ENCODE results near the gene SH3RF3.

Gene SH3RF3

GRCh38 chr2:109442715-109443319, 313.8 kb downstream of the SH3RF3 start:
- no peak for DNase-seq

DNA sequence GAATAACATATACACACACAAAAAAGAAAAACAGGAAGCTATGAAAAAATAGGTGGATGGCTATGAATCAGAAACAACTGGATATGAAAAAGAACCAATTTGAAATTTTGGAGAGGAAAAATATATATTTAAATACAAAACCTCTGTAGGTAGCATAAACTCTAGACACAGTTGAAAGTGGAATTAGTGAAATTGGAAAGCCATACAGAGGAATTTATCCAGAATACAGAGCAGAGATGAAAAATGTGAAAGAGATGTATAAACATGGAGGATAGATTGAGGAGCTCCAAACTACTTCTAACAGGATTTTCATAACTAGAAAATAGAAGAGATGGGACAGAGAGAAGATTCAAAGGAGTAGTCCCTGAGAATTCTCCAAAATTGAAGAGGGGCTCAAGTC, 315.9 kb downstream of the SH3RF3 start:
- DNase-seq = no peak

GRCh38 chr2:109446278-109447131, 317.5 kb downstream of the SH3RF3 start:
- no peak for DNase-seq

DNA sequence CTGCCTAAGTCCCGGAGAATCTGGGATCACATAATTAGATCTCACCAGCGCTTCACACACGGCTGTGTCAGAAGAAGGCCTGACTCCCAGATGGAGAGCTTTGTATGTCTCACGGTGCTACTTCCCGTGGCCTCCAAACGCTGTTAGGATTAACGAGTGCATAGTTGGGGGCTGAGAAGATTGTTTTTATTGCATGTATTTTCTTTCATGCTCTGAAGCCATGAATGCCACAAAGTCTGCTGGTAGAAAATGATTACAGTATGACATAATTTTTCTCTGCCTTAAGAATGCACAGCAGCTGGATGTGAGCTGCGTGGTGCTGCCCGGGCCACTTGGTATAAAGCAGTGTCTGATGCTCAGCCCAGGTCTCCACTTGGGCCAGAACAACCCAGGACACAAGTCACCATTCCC, 318.3 kb downstream of the SH3RF3 start:
- no peak for DNase-seq

DNA sequence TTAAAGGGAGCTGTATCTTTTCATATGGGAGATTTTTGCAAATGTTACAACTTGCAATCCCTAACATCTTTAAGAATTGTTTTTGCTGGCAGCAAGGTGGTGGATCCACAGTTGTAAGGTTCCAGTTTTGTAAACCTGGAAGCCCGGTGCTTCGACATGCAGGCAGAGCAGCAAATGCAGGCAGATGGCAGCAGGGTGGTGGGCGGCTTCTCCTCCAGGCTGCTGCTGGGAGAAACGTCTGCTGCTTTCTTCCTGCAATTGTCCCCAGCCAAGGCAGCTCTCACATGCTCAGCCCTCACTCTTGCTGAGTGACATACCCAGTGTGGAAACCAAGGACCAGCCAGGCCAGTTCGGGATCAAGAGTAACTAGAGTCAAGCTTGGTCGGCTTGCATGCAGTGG, 318.8 kb downstream of the SH3RF3 start:
- peak in 1 of 2 experiments; percentile 28 for DNase-seq

DNA sequence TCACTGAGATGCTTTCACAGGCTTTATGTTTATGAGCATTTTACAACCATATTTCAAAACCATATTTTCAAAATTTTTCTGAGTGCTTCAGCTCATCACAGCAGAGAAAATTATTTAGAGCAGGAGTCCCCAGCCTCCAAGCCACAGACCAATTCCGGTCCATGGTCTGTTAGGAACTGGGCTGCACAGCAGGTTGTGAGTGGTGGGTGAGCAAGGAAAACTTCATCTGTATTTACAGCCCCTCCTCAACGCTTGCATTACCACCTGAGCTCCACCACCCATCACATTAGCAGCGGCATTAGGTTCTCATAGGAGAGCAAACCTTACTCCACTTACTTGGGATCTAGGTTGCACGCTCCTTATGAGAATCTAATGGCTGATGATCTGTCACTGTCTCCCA, 319.2 kb downstream of the SH3RF3 start:
- DNase-seq = no peak

DNA sequence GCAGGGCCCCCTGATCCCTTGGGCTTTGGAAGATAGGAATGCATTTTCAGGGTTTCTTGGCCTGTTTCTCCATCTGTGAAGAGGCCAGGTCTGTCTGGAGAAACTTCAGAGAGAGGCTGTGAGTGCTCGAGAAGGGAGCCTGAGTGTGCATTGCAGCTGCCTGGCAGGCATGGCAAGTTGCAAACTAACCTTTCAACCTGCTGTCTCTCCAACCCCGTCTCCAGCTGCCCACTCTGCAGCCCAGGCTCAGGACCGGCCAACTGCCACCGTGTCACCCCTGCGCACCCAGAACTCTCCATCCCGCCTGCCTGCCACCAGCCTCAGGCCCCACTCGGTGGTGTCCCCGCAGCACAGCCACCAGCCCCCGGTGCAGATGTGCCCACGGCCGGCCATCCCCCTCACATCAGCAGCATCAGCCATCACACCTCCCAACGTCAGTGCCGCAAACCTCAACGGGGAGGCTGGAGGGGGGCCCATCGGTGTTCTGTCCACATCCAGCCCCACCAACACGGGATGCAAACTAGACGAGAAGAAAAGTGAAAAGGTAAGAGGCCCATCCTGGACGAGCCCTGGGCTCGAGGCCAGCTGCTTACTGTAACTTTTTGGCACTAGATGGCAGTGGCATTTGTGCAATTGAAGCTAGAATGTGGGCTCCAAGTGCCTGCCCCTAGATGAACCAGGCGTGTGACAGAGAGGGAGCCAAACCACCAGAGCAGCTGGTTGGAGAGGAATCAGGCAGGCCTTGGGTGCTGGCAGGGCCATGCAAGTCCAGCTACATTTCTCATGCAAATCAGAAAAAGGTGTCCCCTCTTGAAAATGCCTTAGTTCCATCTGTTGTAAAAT, 320.2 kb downstream of the SH3RF3 start:
- no peak for DNase-seq

GRCh38 chr2:109450574-109451273, 321.7 kb downstream of the SH3RF3 start:
- DNase-seq = no peak

DNA sequence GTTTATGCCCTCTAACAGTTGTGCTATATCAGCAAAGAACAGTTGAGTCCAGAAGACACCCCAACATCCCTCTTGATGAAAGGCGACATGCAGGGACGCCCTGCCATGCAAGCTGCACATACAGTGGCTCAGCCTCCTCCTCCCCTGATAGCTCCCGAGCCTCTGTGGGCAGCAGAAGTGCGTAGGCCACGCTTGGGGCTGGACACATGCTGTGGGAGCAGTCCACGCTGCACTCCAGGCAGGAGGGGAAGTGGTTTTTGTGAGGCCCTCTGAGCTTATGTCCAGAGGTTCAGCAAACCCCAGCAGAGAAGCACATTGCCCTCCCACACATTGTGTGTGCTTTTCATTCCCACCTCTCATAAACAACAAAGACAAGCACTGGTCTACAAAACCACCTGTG, 322.7 kb downstream of the SH3RF3 start:
- DNase-seq = no peak

GRCh38 chr2:109452318-109453305, 323.6 kb downstream of the SH3RF3 start:
- no peak for DNase-seq

GRCh38 chr2:109453371-109453995, 324.5 kb downstream of the SH3RF3 start:
- no peak for DNase-seq

DNA sequence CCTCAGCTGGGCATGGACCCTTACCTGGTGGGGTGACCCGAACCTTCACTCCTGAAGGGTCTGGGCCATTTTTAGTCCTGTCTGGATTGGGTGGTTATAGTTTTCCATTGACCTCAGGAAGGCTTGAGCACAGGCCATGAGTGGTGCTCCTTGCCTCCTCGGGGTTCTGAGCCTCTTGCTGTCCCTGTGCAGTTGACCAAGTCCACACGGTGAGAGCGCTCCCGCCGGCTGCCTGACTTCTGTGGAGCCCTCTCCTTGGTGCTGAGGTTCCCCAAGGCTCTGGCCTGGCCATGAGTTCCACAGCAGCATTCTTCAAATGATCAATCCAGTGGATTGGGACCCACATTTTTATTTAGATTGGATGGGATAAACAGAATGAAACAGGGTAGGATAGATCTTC, 325.3 kb downstream of the SH3RF3 start:
- DNase-seq = no peak

DNA sequence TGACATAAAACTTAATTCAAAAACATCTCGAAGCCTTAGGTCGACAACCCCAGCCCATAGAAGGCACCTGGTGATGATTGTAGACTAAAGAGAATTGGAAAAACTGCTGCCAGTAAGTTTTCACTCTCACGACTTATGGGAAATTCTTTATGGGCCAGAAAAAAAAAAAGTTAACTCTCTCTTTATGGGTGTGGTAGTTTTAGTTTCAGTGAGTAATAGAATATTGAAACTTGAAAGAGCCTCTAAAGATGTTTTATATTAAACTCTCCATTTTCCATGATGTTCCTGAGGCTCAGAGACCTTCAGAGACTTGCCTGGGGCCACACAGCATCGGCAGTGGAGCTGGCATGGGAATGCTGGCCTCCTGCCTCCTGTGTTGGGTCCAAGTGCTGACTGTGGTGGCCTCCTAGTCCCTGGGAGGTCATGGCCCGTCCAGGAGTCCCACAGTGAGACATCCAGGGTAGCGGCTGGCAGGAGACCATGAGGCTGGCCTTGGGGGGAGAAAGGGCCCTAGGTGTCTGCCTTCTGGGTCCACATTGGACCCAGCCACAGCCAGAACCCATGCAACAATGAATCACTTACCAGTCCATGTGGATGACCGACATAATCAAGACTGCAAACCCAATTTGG, 325.9 kb downstream of the SH3RF3 start:
- DNase-seq = no peak

GRCh38 chr2:109455731-109456691, 327.0 kb downstream of the SH3RF3 start:
- DNase-seq = no peak

DNA sequence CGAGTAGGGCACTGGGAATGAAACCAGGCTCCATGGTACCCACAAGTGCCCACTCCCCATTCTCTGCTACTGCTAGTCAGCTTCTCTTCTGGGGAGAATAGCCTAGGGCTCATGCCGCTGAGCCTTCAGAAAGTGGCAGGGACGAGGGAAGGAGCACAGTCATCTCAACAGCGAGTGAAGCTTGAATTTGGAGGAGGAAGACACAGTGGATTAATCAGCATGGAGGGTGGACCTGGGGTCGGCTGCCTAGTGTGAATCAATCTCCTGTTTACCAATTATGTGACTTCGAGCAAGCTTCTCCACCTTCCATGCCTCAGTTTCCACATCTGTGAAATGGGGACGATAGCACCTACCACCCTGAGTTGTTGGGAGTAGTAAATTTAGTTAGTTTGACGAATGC, 327.8 kb downstream of the SH3RF3 start:
- no peak for DNase-seq

DNA sequence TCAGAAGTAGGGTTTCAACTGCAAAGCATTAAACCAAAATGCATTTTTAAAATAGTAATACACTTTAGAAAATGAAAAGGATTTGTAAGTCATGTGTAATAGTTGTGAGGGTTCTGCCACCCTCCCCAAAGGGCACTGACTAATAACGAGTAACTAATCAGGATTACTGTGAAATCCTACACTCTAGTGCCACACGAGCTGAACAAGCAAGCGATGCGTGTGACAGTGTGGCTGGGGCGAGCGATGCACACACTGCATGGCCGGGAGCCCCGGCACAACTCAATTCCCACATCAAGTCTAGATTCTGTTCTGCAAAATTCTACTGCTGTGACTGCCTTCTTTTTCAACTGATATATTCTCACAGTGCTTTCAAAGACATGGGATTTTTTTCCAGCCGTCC, 328.4 kb downstream of the SH3RF3 start:
- no peak for DNase-seq

- DNase-seq = no peak
Observed at GRCh38 chr2:109457794-109458193, 328.8 kb downstream of the SH3RF3 start.

- DNase-seq = no peak
Observed at GRCh38 chr2:109458512-109458911, 329.5 kb downstream of the SH3RF3 start.

DNA sequence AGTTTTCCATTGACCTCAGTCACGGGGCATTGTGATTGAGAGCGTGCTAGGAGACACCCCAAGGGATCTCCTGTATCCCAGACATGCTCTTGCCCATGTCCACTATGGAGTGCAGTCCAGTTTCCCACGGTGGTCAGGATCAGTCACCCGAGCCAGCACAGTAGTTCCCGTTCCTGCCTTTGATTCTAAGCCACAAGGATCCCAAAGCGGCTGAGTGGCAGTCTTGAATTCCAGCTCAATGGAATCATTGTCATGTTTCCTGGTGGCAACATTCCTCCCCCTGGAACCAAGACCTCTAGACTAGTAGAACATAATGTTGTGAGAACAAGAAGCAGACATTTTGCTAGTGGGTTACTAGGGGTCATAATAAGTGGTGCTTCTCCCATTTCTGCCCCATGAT, 330.5 kb downstream of the SH3RF3 start:
- DNase-seq = no peak
